ENCODE results near the gene ABTB2. TPM values are rescaled to one million over a fixed set of nuclear protein-coding genes. Genes with fewer than 3 reads are reported as not detected.

Gene ABTB2
- 1 to 10 TPM; 7.1 to 9.3 (median 7.7) TPM for total RNA-seq

DNA sequence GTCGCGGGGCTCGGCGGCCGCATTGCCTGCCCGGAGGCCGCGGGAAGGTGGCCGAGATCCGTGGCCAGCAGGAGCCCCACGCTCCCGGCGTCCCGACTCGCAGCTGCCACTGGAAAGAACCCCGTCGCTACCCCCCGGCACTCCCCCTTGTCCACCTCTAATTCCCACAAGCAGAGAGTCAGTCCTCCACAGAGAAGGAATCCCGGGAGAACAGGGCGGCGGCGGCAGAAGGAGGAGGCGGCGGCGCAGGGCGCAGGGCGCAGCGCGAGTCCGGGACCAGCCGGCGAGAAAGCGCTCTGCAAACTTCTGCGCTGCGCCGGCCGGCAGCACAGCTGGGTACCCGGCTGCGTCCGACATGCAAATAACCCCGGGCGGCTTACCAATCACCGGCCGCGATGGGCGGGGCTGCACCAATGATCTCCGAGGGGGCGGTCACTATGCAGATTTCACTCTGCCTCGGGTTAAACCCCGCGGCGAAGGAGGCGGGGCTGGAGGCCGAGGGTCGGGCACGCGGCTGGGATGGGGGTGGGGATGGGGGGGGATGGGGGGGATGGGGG is at the start of gene ABTB2:
Gene ABTB2, minus strand, starts transcription at position 310 of the 557 bp plus-strand sequence.
- Histone ChIP-seq H3K27me3 (peaks cover 0 to 3% of the 10 kb centered on the region in 2 donors), H3K9me3 (no peaks in the 10 kb centered on the region), H3K4me1 (peaks cover 0 to 53% (median 15%) of the 10 kb centered on the region in 4 donors), H3K27ac (peak within 1 kb of the TSS; percentile 38 to 85 (median 72)), H3K36me3 (no peaks in the 10 kb centered on the region), H3K4me3 (peak within 1 kb of the TSS; percentile 51 to 79 (median 66))
- peak; percentile 98 to 99 for DNase-seq (ENCODE audit: low spot score in 2 of 2)
- TF ChIP-seq EP300 (IDR thresholded peaks at IDR 0.05) (peak in 1 of 2 donors; percentile 97), POLR2A (IDR thresholded peaks at IDR 0.05) (peak; percentile 95 to 97)
- TF ChIP-seq, protein P1, sequence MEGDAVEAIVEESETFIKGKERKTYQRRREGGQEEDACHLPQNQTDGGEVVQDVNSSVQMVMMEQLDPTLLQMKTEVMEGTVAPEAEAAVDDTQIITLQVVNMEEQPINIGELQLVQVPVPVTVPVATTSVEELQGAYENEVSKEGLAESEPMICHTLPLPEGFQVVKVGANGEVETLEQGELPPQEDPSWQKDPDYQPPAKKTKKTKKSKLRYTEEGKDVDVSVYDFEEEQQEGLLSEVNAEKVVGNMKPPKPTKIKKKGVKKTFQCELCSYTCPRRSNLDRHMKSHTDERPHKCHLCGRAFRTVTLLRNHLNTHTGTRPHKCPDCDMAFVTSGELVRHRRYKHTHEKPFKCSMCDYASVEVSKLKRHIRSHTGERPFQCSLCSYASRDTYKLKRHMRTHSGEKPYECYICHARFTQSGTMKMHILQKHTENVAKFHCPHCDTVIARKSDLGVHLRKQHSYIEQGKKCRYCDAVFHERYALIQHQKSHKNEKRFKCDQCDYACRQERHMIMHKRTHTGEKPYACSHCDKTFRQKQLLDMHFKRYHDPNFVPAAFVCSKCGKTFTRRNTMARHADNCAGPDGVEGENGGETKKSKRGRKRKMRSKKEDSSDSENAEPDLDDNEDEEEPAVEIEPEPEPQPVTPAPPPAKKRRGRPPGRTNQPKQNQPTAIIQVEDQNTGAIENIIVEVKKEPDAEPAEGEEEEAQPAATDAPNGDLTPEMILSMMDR (IDR thresholded peaks at IDR 0.05): peak in 1 of 5 experiments; percentile 35
- 0 to 1% methylated on average over 39 to 49 of the region's 57 CpGs for WGBS, 2 donors

DNA sequence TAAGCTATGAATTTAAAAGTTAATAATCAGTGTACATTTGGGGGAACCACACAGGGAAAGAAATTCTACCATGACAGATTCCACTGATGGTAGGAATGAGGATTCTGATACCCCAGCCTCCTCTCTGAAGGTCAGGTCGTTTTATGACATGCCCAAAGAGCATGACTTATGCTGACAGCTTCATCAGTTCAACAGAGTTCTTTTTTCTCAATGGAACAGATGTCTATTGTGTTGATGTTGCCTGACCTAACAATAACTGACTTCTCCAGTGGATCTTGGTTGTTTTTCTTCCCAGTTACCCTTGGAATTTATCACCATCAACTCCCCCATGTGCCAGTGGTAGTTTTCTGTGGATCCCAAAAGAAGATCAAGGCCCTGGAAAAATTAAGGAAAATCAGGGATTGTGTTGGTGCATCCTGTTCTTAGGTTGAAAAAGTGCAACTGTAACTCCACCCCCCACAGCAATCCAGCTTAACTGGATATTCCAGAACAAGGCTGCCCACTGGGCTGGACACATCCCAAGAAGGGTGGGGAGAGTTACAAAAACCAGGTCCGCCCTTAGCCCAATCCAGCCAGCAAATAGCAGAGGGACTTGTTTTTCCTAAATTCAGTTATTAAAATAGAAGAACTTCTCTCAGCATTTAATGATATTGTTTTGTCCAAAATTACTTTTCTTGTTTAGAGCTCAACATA is 49.5 kb upstream of the ABTB2 start:
- no peak overlapping the region for H3K4me3 ChIP-seq
- no peaks in the 10 kb centered on the region for H3K36me3 ChIP-seq
- 47 to 53% methylated on average over 2 of the region's 2 CpGs for WGBS, 2 donors
- no peaks in the 10 kb centered on the region for H3K27me3 ChIP-seq
- H3K4me1 ChIP-seq: no peaks in the 10 kb centered on the region
- TF ChIP-seq EP300 (IDR thresholded peaks at IDR 0.05): no peak
- TF ChIP-seq POLR2A (IDR thresholded peaks at IDR 0.05): no peak
- TF ChIP-seq, protein P1 (IDR thresholded peaks at IDR 0.05): no peak
- no peak overlapping the region for H3K27ac ChIP-seq
- no peak for DNase-seq (ENCODE audit: low spot score in 2 of 2)
- H3K9me3 ChIP-seq: peaks cover 0 to 2% (median 0%) of the 10 kb centered on the region in 4 donors

DNA sequence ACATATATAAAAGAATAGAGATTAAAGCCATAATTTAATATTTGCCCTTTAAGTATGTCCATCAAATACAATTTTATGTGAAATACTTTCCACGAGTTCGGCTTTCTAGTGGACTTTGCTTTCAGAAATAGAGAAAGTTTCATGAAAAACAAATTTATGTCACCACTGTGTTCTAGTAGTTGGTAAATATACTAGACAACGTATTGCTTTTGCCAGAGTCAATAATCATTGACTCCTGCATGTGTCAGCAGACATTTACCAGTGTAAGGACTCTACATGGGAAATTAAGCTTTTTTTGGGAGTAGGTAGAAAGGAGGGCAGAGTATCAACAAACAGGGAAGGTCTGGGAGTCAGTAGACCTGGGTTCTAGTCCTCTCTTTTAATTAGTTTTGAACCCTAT is 48.6 kb upstream of the ABTB2 start:
- no peak overlapping the region for H3K27ac ChIP-seq
- no peaks in the 10 kb centered on the region for H3K36me3 ChIP-seq
- DNase-seq (ENCODE audit: low spot score in 2 of 2): no peak
- TF ChIP-seq, protein P1 (IDR thresholded peaks at IDR 0.05): no peak
- no peak for TF ChIP-seq POLR2A (IDR thresholded peaks at IDR 0.05)
- H3K4me1 ChIP-seq: no peaks in the 10 kb centered on the region
- WGBS, 2 donors: 84 to 89% methylated on average over 3 of the region's 3 CpGs
- no peak overlapping the region for H3K4me3 ChIP-seq
- H3K27me3 ChIP-seq: no peaks in the 10 kb centered on the region
- no peaks in the 10 kb centered on the region for H3K9me3 ChIP-seq

DNA sequence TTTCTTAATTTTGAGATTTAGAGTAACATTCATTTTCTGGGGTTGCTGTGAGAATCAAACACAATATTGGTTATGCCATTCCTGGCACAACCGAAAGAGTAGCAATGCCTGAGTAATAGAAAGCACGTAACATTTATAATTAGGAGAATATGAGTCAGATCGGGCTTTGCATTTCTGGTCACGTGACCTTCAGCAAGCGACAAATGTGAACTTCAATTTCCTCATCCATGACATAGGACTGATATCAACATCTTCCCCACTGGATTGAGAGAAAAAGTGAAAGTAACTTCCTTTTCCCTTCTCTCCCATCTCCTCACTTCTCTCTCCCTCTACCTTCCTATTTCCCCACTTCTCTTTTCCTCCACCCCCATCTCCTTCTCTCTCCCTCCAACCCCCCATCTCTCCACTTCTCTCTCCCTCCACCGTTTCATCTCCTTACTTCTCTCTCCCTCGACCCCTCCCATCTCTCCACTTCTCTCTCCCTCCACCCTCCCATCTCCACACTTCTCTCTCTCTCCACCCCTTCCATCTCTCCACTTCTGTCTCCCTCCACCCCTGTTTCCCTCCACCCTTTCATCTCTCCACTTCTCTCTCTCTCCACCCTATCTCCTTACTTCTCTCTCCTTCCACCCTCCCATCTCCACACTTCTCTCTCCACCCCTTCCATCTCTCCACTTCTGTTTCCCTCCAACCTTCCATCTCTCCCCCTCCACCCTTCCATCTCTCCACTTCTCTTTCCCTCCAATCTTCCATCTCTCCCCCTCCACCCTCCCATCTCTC is 47.5 kb upstream of the ABTB2 start:
- DNase-seq (ENCODE audit: low spot score in 2 of 2): no peak
- no peak overlapping the region for H3K27ac ChIP-seq
- no peak overlapping the region for H3K4me3 ChIP-seq
- H3K27me3 ChIP-seq: no peaks in the 10 kb centered on the region
- WGBS, 2 donors: 52 to 53% methylated on average over 5 to 6 of the region's 7 CpGs
- no peaks in the 10 kb centered on the region for H3K36me3 ChIP-seq
- TF ChIP-seq, protein P1 (IDR thresholded peaks at IDR 0.05): no peak
- TF ChIP-seq POLR2A (IDR thresholded peaks at IDR 0.05) (no peak), EP300 (IDR thresholded peaks at IDR 0.05) (no peak)
- H3K9me3 ChIP-seq: no peaks in the 10 kb centered on the region
- no peaks in the 10 kb centered on the region for H3K4me1 ChIP-seq

- no peak overlapping the region for H3K4me3 ChIP-seq
- no peaks in the 10 kb centered on the region for H3K27me3 ChIP-seq
- no peak for DNase-seq (ENCODE audit: low spot score in 2 of 2)
- H3K4me1 ChIP-seq: no peaks in the 10 kb centered on the region
- TF ChIP-seq POLR2A (IDR thresholded peaks at IDR 0.05) (no peak), EP300 (IDR thresholded peaks at IDR 0.05) (no peak)
- TF ChIP-seq, protein P1 (IDR thresholded peaks at IDR 0.05): no peak
- 88 to 91% methylated on average over 6 of the region's 6 CpGs for WGBS, 2 donors
- H3K36me3 ChIP-seq: no peaks in the 10 kb centered on the region
- no peak overlapping the region for H3K27ac ChIP-seq
- no peaks in the 10 kb centered on the region for H3K9me3 ChIP-seq
Observed at GRCh38 chr11:34404280-34404679, 46.5 kb upstream of the ABTB2 start.

Data from tibial nerve (tissue), 4 donors.